ENCODE measurements around the gene ANKRD39. TPM values are rescaled to one million over a fixed set of nuclear protein-coding genes. Genes with fewer than 3 reads are reported as not detected.
"Not testable (repeated sequence)": the region's sequence is repeated elsewhere in the genome, so short reads cannot be mapped to it uniquely, and the experiment has no call there.

ANKRD39 gene
- total RNA-seq, 2 donors from 2014 or later, result 12.1 to 12.4 TPM

DNA sequence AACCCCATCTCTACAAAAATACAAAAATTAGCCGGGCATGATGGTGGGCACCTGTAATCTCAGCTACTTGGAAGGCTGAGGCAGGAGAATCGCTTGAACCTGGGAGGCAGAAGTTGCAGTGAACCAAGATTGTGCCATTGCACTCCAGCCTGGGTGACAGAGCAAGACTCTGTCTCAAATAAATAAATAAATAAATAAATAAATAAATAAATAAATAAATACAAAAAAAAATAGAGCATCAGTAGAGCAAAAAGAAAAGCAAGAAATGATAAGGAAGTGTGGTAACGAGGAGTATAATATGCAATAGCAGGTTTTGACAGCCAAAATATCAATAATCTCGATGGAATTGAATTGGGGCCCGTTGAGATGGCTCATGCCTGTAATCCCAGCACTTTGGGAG lies 31.7 kb upstream of the ANKRD39 start:
- DNase-seq (ENCODE audit: low spot score); intact Hi-C loops (cut with DNase I): not testable (repeated sequence)

DNA sequence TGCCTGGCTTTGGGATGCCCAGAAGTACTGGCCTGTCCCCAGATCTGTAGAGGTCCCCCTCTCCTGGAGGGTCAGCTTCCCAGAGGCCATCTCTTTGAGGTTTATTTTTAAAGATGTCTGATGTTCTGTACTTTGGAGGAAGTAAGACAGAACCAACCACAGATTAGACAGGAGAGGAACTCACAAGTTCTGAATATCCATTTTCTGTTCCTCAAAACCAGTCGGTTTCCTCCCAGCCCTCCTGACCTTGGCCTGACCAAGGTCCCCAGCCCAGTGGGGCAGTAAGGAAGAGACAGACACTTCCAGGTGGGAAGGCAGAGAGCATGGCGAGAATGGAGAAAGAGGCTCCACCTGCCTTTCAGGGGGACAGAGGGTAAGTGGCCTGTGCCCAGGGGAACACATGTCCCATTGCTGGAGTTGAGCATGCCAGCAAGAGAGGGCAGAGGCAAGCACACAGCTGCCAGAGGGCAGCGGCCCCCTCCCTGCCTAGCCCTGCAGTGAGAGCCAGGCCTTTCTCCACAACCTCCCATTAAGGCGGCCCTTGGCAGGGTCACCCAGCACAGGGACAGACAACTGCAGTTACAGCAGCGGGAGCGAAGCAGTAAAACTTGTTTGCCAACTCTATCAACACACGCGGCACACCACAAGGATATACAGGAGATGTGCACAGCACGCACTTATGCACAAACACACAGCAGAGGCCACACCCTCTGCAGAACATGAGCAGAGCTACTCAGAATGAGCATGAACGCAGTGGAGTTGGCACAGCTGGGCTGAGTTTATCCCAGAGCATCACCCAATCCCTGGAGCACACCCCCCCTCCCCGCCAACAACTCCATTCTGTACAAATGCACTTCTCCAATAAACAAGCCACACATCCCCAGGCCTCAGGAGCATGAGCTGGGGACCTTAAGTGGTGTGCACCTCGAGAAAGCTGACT lies 30.5 kb upstream of the ANKRD39 start:
- DNase-seq (ENCODE audit: low spot score), result no peak
- intact Hi-C loops (cut with DNase I), result no loop called here

DNA sequence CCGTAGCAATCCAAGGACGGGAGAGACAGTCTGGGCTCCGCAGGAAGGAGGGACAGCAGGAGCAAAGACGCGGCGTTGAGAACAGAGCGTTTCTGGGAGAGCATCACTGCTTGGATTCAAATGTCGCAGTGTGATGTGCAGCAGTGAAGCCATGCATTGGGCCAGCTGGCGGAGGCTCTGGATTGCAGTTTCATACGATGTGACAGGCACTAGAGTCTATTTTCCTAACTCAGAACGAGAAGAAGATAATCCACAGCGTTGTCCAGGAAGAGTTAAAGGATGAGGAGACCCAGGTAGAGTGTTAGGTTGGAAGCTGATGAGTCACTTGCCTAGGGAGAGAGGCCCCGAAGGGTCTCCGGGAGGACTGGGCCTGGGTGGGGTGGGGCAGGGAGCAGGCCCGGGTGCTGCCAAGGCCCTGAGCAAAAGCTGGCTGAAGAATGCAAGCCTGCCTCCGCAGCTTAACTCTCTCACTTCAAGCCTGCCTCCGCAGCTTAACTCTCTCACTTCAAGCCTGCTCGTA lies 29.7 kb upstream of the ANKRD39 start:
- no peak for DNase-seq (ENCODE audit: low spot score)
- intact Hi-C loops (cut with DNase I), result no loop called here

DNA sequence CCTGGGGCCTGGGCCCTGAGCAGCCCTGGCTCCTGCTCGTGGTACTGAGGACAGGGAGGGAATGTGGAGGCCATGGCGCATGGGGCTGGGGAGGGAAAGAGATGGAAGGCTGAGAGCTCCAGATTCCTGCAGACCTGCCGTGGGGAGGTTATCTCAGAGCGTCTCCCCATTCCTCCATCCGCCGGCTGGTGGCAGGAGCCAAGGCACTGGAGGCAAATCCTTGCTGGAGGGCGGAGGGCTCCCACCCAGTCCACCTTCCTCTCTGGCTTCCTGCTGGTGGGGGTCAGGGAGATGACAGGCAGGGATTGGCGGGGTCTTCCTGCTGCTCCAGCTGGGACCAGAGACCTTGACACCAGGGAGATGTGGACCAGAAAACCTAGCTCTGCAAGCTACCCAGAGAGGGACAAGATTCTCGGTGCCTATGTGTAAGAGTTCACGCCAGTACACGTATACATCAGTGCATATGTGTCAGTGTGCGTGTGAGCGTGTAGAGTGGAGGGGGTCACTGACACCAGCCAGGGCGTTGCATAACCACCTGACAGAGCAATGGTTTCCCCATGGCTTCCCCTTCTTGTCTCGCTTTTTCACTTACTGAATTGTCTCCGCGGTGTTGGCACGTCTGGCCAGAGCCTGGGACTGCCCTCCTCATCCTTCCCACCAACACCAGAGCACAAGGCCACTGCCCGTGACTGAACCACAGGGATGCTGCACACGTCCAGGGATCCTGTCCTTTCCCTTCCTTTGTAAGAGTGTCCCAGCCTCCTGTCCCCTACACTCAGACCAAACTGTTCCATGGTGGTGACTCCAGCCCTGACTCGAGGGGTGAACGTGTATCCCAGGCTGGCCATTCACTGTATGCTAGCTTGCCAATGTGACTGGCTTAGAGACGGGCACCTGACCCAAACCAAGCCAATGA lies 27.9 kb upstream of the ANKRD39 start:
- no peak for DNase-seq (ENCODE audit: low spot score)
- intact Hi-C loops (cut with DNase I), result no loop called here

DNA sequence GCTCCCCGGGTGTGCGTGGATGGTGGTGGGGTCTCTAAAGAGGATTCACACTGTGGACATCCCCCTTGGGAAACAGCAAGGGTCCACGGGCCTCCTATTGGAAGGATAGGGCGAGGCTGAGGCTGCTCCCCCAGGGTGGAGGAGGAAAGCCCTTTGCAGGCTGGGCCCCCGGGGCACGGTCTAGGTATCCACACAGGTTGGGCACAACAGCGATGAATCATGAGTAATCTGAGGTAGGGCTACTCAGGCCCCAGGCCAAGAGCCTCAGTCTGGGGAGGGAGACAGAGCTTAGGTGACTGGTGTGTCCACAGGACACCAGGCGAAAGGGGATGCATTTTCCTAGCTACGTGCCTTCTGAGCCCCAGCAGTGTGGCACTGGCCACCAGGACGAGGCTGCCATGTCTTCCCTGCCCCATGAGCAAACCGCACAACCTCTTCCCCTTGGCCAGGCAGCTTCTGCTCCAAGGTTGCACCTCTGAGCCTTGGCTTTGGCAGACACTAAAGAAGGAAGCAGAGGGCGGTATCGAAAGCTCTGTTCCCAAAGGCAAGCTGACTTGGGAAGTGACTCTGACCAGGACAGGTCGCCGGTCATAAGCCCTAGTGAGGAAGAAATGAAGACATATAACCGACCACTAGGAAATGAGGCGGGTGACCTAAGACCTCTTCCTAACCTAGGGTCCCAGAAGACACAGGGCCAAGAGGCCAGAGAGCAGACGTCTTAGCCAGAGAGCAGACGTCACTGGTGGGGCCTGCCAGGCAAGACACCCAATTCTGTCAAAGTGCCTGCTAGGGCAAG lies 26.7 kb upstream of the ANKRD39 start:
- intact Hi-C loops (cut with DNase I), result no loop called here
- no peak for DNase-seq (ENCODE audit: low spot score)

DNA sequence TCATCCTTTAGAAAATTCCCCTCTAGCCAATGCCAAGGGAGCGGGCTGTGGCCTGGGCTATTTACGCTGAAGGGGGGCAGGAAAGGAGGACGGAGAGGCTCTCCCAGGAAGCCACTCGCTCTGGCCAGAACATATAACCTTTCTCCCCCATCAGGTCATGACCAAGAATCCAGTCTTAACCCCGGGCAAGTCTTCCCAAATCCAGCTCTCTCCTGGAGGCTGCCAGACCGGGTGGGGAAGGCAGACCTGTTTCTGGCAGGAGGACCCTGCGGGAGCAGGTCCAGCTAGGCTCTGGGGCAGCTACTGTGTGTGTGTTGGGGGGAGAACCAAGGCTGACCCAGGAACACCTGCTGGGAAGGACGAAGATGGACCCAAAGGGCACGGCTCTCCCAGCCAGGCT lies 25.5 kb upstream of the ANKRD39 start:
- no peak for DNase-seq (ENCODE audit: low spot score)
- intact Hi-C loops (cut with DNase I), result no loop called here

DNA sequence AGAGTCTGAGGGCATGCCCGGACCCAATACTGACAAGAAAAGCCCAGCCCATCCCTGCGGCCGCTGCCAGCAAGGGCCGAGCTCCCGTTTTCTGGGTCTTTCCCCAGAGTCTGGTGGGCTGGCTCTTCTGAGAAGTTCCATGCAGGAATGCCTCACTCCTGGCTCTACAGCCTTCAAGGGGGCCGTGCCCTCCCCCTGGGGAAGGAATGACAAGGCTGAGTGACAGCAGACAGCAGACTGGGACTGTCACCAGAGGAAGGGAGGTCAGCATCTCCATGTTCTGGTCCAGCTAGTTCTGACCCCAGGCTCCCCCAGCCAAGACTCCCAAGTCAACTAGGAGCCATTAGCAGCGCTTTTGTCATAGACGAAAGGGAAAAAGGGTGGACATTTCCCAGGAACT lies 25.1 kb upstream of the ANKRD39 start:
- DNase-seq (ENCODE audit: low spot score), result no peak
- intact Hi-C loops (cut with DNase I), result no loop called here

DNA sequence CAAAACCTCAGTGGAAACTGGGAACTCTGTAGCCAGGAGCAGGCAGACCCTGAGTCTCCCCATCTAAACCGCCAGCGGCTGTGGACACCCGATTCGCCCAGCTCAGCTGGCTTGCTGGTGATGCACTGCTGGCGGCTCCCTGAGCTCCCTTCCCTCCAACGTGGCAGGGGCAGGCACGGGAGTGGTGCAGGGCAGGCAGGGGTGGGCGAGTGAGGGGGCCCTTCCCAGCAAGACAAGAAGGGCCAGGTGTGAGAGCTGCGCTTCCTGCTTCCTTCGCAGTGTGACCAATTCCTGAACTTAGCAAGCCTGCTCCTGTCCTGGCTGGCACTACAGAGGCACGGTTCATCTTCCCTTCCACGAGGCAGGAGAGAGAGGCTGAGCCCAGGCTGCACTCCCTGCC lies 24.4 kb upstream of the ANKRD39 start:
- intact Hi-C loops (cut with DNase I), result no loop called here
- DNase-seq (ENCODE audit: low spot score), result no peak

DNA sequence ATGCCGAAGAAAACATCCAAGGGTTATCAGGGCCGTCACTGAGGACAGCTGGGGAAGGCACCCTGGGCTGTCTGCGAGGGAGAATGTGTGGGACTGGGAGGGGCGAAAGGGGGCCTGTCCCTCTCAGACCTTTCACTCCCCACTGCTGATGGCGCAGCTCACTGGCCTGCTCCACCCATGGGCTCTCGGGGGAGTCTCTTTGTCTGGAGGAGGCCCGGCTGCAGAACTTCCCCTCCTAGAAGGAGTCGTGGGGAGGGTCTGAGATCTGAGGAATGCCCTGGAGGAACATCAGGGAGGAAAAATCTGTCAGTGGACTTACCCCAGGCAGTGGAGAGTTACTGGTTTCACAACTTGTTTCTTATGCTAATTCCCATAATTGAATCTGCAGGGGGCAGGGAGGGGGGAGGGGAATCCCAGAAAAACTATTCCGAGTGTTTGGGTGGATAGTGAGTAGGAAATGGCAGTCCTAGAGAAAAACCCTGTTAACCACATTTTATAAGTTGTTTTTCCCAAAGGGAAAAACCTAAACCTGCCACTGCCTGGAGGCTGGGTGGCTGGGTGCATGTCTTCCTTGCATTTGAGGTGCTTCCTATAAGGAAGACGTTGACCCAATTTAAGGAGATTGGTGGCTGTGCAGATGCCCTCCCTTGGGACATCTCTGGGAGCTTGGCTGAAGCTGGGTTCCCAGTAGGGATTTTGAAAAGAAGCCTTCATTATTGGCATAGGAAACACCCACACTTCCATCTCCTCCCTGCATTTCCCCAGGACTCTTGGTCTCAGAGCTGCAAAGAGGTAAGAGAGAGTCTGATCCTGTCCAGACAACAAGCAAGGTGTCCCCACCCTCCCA lies 23.8 kb upstream of the ANKRD39 start:
- intact Hi-C loops (cut with DNase I), result no loop called here
- no peak for DNase-seq (ENCODE audit: low spot score)

DNA sequence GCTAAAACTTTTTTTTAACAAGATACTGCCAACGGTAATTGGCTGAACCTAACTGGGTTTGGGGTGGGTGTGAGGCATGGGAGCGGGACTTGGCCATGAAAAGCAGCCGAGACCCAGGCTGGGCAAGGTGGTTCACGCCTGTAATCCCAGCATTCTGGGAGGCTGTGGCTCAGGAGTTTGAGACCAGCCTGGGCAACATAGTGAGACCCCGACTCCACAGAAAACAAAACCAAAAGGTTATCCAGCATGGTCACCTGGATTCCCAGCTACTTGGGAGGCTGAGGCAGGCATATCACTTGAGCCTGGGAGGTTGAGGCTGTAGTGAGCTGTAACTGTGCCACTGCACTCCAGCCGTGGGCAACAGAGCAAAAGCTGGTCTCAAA lies 23.1 kb upstream of the ANKRD39 start:
- no peak for DNase-seq (ENCODE audit: low spot score)
- intact Hi-C loops (cut with DNase I), result no loop called here

DNA sequence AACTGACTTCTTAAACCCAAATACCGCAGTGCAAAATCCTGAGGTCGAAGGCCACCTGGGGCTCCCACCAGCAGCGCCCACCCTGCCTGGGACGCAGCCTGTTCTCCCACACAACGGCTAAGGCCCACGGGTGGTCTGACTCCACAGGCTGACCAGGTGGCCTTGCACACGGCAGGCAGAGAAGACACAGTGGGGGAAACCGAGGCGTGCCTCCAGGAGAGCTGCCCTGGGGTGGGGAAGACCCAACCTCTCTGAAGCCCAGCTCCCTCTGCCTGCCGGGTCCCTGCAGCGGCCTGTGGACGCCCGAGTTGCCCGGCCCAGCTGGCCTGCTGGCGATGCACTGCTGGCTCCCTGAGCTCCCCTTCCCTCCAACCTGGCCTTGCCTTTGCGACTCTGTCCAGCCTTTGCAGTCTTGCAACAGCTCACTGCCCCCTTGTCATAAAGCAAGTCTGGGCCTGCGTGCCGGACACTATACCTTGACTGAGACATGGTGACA lies 21.8 kb upstream of the ANKRD39 start:
- intact Hi-C loops (cut with DNase I), result no loop called here
- DNase-seq (ENCODE audit: low spot score), result no peak

DNA sequence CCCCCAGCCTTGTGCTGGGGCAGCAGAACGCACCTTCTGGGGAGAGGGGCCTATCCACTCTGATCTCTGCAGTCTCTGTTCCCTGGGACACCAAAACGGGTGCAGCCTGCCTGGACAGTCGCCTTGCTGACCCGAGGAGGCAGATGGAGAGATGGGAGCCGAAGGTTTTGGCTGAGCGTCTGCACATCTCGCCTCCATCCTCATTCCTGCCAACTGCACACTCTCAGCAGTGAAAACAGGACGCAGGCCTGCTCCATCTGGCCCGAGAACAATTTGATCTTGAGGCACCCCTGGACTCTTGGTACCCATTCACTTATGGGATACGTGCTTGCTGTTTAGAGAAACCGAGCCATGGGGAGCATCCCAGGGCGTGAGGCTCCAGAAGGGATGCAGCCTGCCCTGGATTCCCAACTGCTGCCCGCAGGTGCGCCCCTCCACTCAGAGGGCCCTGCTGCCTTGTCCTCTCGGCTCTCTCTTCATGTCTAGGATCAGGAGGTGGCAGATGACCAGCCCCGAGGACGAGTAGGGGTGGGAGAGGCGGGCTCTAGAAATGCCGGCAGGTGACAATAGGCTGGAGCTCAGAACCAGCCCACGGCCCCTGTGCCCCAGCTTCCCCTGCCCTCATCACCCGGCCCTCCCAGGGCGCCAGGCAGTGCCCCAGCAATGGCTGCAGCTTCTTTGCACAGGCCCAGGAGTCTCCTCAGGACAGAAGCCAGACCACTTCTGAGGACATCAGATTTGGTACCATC lies 21.2 kb upstream of the ANKRD39 start:
- no peak for DNase-seq (ENCODE audit: low spot score)
- intact Hi-C loops (cut with DNase I), result no loop called here

DNA sequence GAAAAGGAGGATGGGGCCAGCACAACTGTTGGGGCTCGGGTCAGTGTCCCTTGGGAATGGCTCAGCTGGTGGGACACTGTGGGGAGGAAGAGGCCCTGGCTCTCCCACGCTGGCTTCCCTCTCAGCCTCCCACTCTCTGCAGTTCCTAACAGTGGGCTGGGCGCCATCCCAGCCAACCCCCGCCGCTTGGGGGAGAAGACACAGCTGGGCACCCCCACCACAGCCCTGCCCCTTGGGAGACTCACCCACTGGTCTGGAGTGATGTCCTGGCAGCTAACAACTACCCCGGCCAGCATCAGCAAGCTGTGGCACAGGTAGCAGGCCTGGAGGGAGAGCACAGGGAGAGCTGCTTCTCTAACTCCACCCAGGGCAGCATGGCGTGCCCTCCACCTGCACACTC lies 20.4 kb upstream of the ANKRD39 start:
- intact Hi-C loops (cut with DNase I), result no loop called here
- DNase-seq (ENCODE audit: low spot score), result no peak

DNA sequence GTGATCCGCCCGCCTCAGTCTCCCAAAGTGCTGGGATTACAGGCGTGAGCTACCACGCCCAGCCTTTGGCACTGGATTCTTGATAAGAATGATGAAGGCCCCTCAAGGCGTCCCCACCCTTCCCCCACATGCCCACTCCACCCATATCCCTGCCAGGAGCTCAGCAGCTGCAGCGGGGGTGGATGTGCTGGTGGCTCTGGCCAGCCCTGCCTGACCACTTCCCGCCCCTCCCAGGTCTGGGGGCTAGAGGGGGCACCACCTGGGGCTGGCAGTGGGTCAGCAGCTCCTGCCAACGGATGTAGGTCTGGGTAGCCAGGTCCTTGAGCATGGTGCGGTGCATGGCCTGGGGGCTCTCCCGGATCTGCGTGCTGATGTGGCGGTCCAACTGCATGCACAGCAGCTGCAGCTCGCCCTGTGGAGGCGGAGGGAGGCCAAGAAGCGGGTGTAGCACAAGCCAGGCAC lies 19.8 kb upstream of the ANKRD39 start:
- no peak for DNase-seq (ENCODE audit: low spot score)
- intact Hi-C loops (cut with DNase I), result no loop called here

DNA sequence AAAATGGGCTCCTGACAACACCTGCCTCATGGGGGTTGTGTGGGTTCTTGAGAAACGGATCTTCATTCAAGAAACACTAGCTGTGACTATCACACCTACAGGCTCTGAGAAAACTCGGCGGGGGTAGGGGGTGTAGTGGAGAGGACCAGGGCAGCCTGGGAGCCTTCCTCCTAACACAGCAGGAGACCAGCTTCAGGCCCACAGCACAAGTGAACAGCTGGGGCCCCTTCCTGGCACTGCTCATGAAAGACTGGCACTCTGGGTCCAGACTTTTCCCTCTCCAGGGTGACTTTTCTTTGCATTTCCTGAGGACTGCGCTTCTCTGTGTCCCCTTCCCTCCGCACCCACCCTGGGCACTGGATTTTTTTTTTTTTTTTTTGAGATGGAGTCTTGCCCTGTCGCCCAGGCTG lies 19.2 kb upstream of the ANKRD39 start:
- no peak for DNase-seq (ENCODE audit: low spot score)
- intact Hi-C loops (cut with DNase I), result no loop called here

DNA sequence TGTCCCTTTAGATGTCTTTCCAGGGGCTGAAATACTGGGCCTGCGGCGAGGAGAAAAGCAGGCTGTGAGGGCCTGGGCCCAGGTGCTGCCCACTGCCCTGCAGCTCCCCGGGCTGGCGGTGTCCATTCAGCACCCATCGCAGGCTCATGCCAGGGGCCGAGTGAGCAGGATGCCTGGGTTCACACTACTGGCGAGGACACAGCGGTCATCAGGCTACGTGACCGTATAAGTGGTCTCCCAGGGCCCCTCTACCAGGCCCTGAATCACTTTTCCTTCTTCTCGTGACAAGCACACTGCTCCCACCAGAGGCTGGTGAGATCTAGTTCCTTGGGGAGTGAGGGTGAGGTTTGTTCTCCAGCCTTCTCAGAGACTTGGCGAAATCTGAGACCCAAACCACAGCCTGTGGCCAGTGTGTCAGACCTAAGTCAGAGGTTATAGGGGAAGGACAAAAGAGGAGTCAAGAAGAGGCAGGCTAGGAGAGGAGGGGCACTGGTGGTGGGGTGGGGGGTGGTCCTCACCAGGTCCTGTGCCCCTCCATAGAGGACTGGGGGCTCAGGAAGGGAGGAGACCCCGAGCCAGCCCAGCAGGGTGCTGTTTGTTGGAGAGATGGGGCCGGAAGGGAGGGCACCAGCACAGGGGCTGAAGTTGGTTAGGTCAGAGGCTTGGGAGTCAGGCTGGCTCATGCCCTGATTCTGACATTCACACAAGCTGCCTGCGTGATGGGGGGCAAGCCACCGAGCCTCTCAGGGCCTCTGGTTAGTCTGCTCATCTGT lies 18.6 kb upstream of the ANKRD39 start:
- intact Hi-C loops (cut with DNase I), result no loop called here
- no peak for DNase-seq (ENCODE audit: low spot score)

Measured in posterior vena cava (tissue), 2 donors.